Activated T-cell treated with anti-CD3 and anti-CD28 coated beads for 24 hours (primary cell): ENCODE results near the gene KCNAB1.

Experiments
- DNase-seq: peaks from one replicate; pipeline ENCODE4 v3.0.0-alpha.2; 2020; ENCODE audit warnings: low read depth

KCNAB1 gene

DNA sequence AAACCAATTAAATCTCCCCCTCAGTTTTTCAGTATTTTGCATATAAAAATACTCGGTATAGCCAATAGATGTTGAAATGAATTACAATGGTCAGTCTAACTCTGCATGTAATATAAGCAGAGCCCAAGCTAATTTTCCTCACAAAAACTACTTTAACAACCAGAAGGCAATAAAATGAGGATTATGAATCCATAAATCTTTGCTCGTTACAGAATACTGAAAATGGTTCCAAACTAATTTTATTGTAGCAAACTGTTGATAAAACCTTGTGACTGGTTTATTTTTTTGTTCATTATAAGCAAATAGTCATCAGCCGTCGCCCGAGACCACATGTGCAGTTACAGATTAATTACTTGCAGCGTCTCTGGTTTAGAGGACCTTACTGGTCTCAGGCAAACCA, 251.3 kb downstream of the KCNAB1 start:
- no peak for DNase-seq

GRCh38 chr3:156373095-156373494, 252.7 kb downstream of the KCNAB1 start:
- DNase-seq = no peak

DNA sequence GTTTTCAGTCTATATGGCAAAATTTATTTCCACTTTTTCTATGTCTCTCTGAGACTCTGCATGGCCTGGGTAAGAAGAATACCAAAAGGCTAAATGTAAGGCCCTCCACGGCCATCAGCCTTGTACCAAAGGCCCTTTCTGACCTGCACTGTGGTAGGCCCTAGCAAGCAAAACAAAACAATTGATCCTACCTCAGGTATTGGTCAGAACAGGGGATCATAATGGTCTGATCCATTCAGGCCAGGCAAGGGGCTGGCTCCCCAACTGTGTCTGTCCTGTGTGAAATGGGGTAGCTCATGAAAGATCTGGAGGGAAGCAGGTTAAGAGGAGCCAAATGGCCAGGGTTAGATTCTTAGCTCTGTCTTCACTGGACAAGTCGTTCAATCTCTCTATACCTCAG, 253.3 kb downstream of the KCNAB1 start:
- DNase-seq = no peak

- no peak for DNase-seq
These were observed 255.8 kb downstream of the KCNAB1 start for GRCh38 chr3:156376199-156376598.

DNA sequence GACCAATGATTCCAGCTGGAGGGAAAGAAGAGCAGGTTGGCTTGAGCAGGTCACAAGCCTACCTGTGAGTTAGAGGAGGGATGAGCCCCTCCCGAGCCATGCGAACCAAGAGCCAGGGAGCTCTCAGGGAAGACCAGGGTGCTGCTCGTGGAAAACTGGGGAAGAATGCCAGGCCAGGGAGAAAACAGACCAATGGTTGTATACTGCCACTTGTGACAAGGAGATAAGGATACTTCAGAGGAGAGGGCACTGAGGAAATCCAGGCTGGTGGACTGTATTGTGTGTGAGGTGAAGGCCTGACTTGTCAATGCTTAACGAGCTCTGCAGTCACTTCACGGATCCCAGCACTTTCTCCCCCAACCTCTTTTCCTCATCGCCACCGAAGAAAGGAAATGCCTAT, 256.9 kb downstream of the KCNAB1 start:
- no peak for DNase-seq

DNA sequence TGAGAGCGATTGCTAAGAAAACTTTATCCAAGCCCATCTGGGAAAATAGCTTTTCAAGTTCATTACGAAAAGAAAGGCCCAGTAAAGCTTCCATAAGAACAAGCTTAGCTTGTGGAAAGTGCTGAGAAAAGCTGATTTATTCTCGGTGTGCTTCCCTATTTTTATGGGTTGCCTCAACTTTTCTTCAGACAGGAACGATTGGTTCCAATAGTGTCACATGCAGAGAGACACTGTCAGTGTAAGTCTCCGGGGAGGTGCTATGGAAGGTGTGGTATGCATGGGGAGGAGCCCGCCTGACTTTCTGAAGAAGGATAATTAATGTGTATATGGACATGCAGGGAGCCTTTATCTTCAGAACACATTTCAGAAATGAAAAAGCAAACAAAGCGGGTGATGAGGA, 257.3 kb downstream of the KCNAB1 start:
- DNase-seq = no peak

GRCh38 chr3:156378871-156379270, 258.5 kb downstream of the KCNAB1 start:
- DNase-seq = no peak

DNA sequence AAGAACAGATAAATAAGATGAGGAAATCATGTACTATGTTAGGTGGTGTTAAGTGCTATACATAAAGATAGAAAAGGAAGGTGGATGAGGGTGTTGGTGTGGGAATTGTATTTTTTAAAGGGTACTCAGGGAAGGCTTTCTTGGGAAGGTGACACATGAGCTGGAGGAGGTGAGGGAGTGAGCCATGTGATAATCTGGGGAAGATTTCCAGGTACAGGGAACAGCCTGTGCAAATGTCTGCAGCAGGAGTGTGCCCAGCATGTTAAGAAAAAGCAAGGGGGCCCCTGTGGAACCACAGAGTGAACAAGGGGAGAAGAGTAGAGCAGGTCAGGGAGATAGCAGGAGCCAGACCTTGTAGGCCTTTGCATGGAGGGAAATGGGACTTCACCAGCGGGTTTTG, 258.9 kb downstream of the KCNAB1 start:
- no peak for DNase-seq

- DNase-seq = no peak
These were observed 260.9 kb downstream of the KCNAB1 start for GRCh38 chr3:156381253-156381652.

DNA sequence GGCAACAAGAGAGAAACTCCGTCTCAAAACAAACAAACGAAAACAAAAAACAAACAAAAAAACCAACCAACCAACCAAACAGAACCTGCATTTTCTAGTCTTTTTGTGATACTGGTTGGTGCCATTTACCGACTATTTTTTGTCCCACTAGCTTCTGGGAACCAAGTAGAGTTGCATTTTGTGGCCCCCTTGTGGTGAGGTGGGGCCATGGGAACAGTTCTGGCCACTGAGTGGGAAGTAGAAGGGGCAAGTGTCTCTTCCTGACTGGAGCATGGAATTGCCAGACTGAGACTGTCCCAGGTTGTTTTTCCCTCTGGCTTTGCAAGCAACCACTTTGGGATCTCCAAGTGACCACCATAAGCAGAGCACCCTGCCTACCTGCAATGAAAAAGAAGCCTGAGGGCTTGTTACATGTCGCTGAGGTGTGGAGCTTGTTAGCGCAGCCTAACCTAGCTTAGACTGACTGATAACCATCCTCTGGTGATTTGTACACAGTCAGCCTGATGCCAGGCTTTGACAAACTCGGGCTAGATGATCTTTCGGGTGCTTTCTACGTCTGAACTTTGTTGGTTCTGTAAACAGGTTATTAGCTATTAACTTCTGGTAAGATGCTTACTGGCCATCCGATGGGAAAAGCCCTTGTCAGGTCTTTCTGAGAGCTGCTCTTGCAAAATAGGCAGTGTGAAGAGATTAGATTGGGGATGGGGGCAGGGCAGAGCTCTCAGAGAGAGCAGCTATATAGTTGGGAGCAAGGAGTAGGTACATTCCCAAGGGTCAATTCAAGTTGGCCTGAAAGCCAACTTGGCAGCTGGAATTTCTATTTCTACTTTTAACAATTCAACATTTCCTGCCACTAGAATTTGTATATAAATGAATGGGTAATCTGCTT, 262.3 kb downstream of the KCNAB1 start:
- no peak for DNase-seq

DNA sequence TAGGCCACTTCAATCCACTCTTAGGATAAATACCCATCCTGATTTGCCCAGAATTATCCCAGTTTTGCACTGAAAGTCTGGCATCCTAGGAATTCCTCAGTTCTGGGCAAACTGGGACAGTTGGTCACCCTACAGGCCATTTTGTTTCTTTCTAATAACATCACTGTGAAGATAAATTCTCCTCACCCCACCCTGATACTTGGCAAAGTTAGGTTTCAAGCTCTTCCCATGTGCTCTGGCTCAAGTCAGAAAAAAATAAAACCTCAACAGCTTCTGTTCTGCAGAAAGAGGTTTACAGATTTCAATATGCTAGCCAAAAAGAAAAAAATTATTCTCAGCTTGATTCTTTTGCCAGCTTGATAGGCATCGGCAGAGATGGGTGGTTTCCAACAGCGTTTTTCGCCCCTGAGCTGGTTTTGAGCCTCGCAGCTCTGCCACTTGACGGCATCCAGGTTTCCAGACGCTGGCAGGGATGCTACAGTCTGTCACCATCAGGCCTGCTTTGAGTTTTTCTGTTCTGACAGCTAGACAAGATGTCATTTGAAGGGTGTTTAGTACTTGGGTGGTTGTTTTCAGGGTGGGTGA, 263.2 kb downstream of the KCNAB1 start:
- DNase-seq = no peak

- no peak for DNase-seq
These were observed 268.4 kb downstream of the KCNAB1 start for GRCh38 chr3:156388497-156389448.

DNA sequence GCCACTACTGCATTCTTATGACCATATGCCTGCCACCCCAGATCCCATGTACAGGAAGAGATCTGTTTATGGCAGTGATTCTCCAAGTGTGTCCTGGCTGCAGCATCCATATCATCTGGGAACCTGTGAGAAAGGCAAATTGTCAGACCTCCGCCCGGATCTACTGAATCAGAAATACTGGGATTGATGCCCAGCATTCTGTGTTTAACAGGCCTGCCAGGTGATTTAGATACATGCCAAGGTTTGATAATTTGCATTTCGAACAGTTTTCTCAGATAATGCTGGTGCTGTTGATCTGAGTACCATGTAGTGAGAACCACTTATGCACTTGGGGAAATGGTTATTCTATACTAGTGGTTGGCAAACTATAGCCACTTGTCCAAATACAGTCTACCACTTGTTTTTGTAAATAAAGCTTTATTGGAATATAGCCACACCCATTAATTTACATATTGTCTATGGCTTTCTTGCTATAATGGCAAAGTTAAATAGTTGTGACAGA, 269.1 kb downstream of the KCNAB1 start:
- no peak for DNase-seq

GRCh38 chr3:156390846-156391245, 270.5 kb downstream of the KCNAB1 start:
- DNase-seq = no peak

GRCh38 chr3:156395961-156396710, 275.8 kb downstream of the KCNAB1 start:
- DNase-seq = no peak

GRCh38 chr3:156396851-156397250, 276.5 kb downstream of the KCNAB1 start:
- no peak for DNase-seq

DNA sequence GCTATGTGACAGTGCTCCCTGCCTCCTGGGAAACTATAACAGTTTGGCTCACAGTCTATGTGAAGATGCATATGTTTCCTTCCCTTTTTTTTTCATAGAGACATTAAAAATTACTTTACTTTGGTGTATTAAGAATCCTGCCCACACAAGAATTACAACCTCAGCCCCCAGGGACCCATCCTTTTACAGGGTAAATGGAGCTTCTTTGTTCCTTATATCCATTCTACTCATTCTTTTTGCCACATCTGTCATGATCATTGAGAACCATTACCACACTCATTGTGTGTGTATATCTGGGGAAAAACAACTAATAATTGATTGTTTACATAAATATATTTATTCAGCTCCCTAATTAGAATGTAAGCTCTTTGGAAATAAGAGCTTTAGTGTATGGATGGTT, 277.2 kb downstream of the KCNAB1 start:
- no peak for DNase-seq

- DNase-seq = no peak
These were observed 279.7 kb downstream of the KCNAB1 start for GRCh38 chr3:156400062-156400461.

GRCh38 chr3:156400735-156401134, 280.4 kb downstream of the KCNAB1 start:
- DNase-seq = no peak

GRCh38 chr3:156404217-156404616, 283.8 kb downstream of the KCNAB1 start:
- DNase-seq = no peak

GRCh38 chr3:156406393-156406792, 286.0 kb downstream of the KCNAB1 start:
- DNase-seq = no peak
